ENCODE measurements around the gene GPER1. TPM values are rescaled to one million over a fixed set of nuclear protein-coding genes. Genes with fewer than 3 reads are reported as not detected.

The GPER1 gene
- total RNA-seq, 1 experiment from 2014 or later = 2.9 TPM

DNA sequence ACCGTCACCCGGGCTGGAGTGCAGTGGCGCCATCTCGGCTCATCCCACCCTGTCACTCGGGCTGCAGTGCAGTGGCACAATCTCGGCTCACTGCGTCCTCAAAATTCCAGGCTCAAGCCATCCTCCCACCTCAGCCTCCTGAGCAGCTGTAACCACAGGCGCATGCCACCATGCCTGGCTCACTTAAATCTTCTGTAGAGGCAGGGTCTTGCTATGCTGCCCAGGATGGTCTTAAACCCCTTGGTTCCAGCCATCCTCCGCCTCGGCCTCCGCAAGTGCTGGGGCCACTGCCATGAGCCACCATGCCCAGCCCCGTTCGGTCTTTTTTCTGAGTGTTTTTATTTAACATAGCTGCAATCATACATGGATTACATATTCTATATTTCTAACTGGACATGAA, 41.5 kb downstream of the GPER1 start:
- ChIA-PET CTCF (no interaction called here), POLR2A (no interaction called here)
- no peak for TF ChIP-seq POLR2AphosphoS5 (IDR thresholded peaks at IDR 0.05; ENCODE audit: low read depth, low read length)
- TF ChIP-seq, protein P1, sequence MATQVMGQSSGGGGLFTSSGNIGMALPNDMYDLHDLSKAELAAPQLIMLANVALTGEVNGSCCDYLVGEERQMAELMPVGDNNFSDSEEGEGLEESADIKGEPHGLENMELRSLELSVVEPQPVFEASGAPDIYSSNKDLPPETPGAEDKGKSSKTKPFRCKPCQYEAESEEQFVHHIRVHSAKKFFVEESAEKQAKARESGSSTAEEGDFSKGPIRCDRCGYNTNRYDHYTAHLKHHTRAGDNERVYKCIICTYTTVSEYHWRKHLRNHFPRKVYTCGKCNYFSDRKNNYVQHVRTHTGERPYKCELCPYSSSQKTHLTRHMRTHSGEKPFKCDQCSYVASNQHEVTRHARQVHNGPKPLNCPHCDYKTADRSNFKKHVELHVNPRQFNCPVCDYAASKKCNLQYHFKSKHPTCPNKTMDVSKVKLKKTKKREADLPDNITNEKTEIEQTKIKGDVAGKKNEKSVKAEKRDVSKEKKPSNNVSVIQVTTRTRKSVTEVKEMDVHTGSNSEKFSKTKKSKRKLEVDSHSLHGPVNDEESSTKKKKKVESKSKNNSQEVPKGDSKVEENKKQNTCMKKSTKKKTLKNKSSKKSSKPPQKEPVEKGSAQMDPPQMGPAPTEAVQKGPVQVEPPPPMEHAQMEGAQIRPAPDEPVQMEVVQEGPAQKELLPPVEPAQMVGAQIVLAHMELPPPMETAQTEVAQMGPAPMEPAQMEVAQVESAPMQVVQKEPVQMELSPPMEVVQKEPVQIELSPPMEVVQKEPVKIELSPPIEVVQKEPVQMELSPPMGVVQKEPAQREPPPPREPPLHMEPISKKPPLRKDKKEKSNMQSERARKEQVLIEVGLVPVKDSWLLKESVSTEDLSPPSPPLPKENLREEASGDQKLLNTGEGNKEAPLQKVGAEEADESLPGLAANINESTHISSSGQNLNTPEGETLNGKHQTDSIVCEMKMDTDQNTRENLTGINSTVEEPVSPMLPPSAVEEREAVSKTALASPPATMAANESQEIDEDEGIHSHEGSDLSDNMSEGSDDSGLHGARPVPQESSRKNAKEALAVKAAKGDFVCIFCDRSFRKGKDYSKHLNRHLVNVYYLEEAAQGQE (IDR thresholded peaks at IDR 0.05; ENCODE audit: insufficient read depth in 1 of 2, low read depth in 2 of 2, low read length in 1 of 2) = no peak
- no peak for TF ChIP-seq SIN3A (IDR thresholded peaks at IDR 0.05; ENCODE audit: borderline replicate concordance, insufficient read depth, low read depth, low read length)
- TF ChIP-seq, protein P2, sequence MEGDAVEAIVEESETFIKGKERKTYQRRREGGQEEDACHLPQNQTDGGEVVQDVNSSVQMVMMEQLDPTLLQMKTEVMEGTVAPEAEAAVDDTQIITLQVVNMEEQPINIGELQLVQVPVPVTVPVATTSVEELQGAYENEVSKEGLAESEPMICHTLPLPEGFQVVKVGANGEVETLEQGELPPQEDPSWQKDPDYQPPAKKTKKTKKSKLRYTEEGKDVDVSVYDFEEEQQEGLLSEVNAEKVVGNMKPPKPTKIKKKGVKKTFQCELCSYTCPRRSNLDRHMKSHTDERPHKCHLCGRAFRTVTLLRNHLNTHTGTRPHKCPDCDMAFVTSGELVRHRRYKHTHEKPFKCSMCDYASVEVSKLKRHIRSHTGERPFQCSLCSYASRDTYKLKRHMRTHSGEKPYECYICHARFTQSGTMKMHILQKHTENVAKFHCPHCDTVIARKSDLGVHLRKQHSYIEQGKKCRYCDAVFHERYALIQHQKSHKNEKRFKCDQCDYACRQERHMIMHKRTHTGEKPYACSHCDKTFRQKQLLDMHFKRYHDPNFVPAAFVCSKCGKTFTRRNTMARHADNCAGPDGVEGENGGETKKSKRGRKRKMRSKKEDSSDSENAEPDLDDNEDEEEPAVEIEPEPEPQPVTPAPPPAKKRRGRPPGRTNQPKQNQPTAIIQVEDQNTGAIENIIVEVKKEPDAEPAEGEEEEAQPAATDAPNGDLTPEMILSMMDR (IDR thresholded peaks at IDR 0.05) = no peak
- no peak for TF ChIP-seq TCF7L2 (IDR thresholded peaks at IDR 0.05; ENCODE audit: low read depth, low read length)
- intact Hi-C loops (cut with micrococcal nuclease; ENCODE audit: unreplicated experiment) (no loop called here), in situ Hi-C loops (cut with HindIII; ENCODE audit: low pct_unique_long_range_greater_than_20kb, low sequenced_read_pairs) (loop anchor here (25.0 kb wide), 1 partner anchor 167 kb away; the partner anchor contains the start of gene ADAP1)
- H3K4me3 ChIP-seq (ENCODE audit: low read depth in 2 of 2, low read length in 2 of 2) = no peak overlapping the region
- no peaks in the 10 kb centered on the region for H3K36me3 ChIP-seq (ENCODE audit: control insufficient read depth, insufficient read depth, low read length)
- ATAC-seq (no peak), DNase-seq (ENCODE audit: low read depth, low spot score) (no peak)
- H3K9me3 ChIP-seq (ENCODE audit: control insufficient read depth, insufficient read depth, low read depth, low read length) = no peaks in the 10 kb centered on the region
- H3K27me3 ChIP-seq (ENCODE audit: control insufficient read depth, insufficient read depth, low read length) = no peaks in the 10 kb centered on the region
- H3K27ac ChIP-seq (ENCODE audit: low read length) = no peak overlapping the region
- BruUV-seq (replicated peaks) = no TSS peak
- no peaks in the 10 kb centered on the region for H3K4me1 ChIP-seq (ENCODE audit: control insufficient read depth, insufficient read depth, low read length)

DNA sequence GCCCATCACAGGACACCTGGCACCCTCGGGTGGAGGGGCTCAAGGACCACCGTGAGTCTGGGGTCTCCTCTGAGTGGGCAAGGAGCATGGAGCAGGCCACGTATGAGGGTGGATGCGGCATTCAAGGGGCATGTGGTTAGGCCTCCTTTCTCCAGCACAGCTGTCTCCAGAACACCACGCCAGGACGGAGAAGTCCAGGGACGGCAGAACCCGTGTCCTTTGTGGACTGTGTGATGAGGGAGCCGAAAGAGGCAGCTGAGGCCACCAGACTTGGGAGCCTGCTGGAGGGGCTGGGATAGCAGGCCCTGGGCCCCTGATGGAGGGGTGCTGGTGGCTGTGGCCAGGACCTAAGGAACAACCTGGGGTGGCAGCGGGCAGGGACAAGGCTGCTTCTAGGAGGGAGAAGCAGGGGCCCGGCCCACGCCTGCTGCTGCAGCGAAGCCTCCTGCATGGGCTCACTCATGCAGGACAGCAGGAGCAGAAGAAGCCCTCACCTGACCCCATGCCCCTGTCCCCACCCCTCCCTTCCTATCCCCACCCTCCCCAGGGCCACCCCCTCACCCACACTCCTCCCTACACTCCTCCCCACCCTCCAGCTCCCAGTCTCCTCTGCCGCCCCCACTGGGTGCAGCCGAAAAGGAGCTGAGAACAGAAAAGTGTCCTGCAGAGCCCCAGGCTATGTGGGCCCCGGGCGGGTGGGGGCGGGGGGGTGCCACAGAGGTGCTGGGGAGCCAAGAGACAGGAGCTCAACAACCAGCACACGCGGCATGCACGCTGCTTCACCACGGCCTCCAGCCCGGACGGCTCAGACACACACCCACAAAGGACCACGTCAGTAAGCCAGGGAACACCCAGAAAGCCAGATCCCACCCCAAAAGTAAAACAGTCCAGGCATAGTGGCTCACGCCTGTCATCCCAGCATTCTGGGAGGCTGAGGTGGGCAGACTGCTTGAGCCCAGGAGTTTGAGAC, 42.4 kb downstream of the GPER1 start:
- no TSS peak for BruUV-seq (replicated peaks)
- in situ Hi-C loops (cut with HindIII; ENCODE audit: low pct_unique_long_range_greater_than_20kb, low sequenced_read_pairs) = loop anchor here (25.0 kb wide), 1 partner anchor 168 kb away; the partner anchor contains the start of gene ADAP1
- no peak for DNase-seq (ENCODE audit: low read depth, low spot score)

More for the DNA sequence above, 42.4 kb downstream of the GPER1 start:
- H3K27ac ChIP-seq (ENCODE audit: low read length) = no peak overlapping the region
- POLR2A ChIA-PET = no interaction called here
- intact Hi-C loops (cut with micrococcal nuclease; ENCODE audit: unreplicated experiment) = no loop called here
- CTCF ChIA-PET = no interaction called here
- no peaks in the 10 kb centered on the region for H3K4me1 ChIP-seq (ENCODE audit: control insufficient read depth, insufficient read depth, low read length)
- ATAC-seq = no peak
- no peak overlapping the region for H3K4me3 ChIP-seq (ENCODE audit: low read depth in 2 of 2, low read length in 2 of 2)
- no peaks in the 10 kb centered on the region for H3K27me3 ChIP-seq (ENCODE audit: control insufficient read depth, insufficient read depth, low read length)
- H3K36me3 ChIP-seq (ENCODE audit: control insufficient read depth, insufficient read depth, low read length) = no peaks in the 10 kb centered on the region
- TF ChIP-seq, protein P1 (IDR thresholded peaks at IDR 0.05; ENCODE audit: insufficient read depth in 1 of 2, low read depth in 2 of 2, low read length in 1 of 2) = no peak
- TF ChIP-seq POLR2AphosphoS5 (IDR thresholded peaks at IDR 0.05; ENCODE audit: low read depth, low read length) (no peak), TCF7L2 (IDR thresholded peaks at IDR 0.05; ENCODE audit: low read depth, low read length) (no peak), SIN3A (IDR thresholded peaks at IDR 0.05; ENCODE audit: borderline replicate concordance, insufficient read depth, low read depth, low read length) (no peak)
- TF ChIP-seq, protein P2 (IDR thresholded peaks at IDR 0.05) = no peak
- H3K9me3 ChIP-seq (ENCODE audit: control insufficient read depth, insufficient read depth, low read depth, low read length) = no peaks in the 10 kb centered on the region

Data from Panc1 (cell line).